GM23338 (cell line): ENCODE data around the gene DDX39A. TPM values are rescaled to one million over a fixed set of nuclear protein-coding genes. Genes with fewer than 3 reads are reported as not detected.

Source experiments
- ATAC-seq: fragments of 200-7000 bp; cut with Tn5 transposase; 3 replicates; pipeline ENCODE4 v1.9.1; 2020
- DNase-seq: peaks from one replicate; pipeline ENCODE4 v3.0.0-alpha.2; 2015; ENCODE audit warnings: low spot score
- H2AFZ ChIP-seq: fragments of 200-600 bp; sonication (generic); 2 replicates; pipeline ENCODE4 v1.8.0; 2016; ENCODE audit warnings: antibody characterized with exemption, mild to moderate bottlenecking, moderate library complexity
- H3F3A ChIP-seq: fragments of 200-600 bp; sonication (generic); replicated peaks from 2 replicates; pipeline ENCODE4 v1.8.0; 2017; ENCODE audit warnings: antibody characterized with exemption, mixed run types, low read depth
- H3K27ac ChIP-seq: fragments of 200-600 bp; sonication (generic); 2 replicates; pipeline ENCODE4 v1.6.1; 2016; ENCODE audit warnings: low read depth
- H3K27me3 ChIP-seq: fragments of 200-600 bp; sonication (generic); 2 replicates; pipeline ENCODE4 v1.8.0; 2016; ENCODE audit warnings: mild to moderate bottlenecking, mixed run types, moderate library complexity; ENCODE audit not compliant: insufficient read depth
- H3K36me3 ChIP-seq: fragments of 200-600 bp; sonication (generic); 2 replicates; pipeline ENCODE4 v1.8.0; 2016; ENCODE audit warnings: mild to moderate bottlenecking; ENCODE audit not compliant: insufficient read depth
- H3K4me1 ChIP-seq: fragments of 200-600 bp; sonication (generic); 2 replicates; pipeline ENCODE4 v1.8.0; 2016; ENCODE audit warnings: mild to moderate bottlenecking, moderate library complexity; ENCODE audit not compliant: insufficient read depth
- H3K4me2 ChIP-seq: fragments of 200-600 bp; sonication (generic); 2 replicates; pipeline ENCODE4 v1.7.1; 2017; ENCODE audit warnings: mixed run types
- H3K4me3 ChIP-seq: fragments of 200-600 bp; sonication (generic); 2 replicates; pipeline ENCODE4 v1.6.1; 2016; ENCODE audit warnings: mixed run types
- H3K79me2 ChIP-seq: fragments of 200-600 bp; sonication (generic); replicated peaks from 2 replicates; pipeline ENCODE4 v1.8.0; 2017; ENCODE audit warnings: mild to moderate bottlenecking; ENCODE audit not compliant: insufficient read depth
- H3K9me2 ChIP-seq: fragments of 200-600 bp; sonication (generic); 2 replicates; pipeline ENCODE4 v1.8.0; 2017; ENCODE audit not compliant: insufficient read depth
- H4K20me1 ChIP-seq: fragments of 200-600 bp; sonication (generic); replicated peaks from 2 replicates; pipeline ENCODE4 v1.8.0; 2017; ENCODE audit warnings: mild to moderate bottlenecking; ENCODE audit not compliant: insufficient read depth
- H3K27ac Mint-ChIP-seq: 2 replicates; pipeline ENCODE4 v1.8.0; 2020; ENCODE audit warnings: inconsistent platforms, mild to moderate bottlenecking, moderate library complexity, mixed read lengths
- H3K27me3 Mint-ChIP-seq: 3 replicates; pipeline ENCODE4 v1.8.0; 2022; ENCODE audit warnings: low read depth, mild to moderate bottlenecking, moderate library complexity, mixed read lengths, inconsistent platforms; ENCODE audit not compliant: insufficient read depth, poor library complexity
- H3K36me3 Mint-ChIP-seq: 3 replicates; pipeline ENCODE4 v1.8.0; 2021; ENCODE audit warnings: low read depth, mild to moderate bottlenecking, inconsistent platforms, moderate library complexity, mixed read lengths
- H3K4me1 Mint-ChIP-seq: 3 replicates; pipeline ENCODE4 v1.8.0; 2020; ENCODE audit warnings: mild to moderate bottlenecking, inconsistent platforms, mixed read lengths
- H3K4me3 Mint-ChIP-seq: 3 replicates; pipeline ENCODE4 v1.8.0; 2021; ENCODE audit warnings: moderate library complexity, mild to moderate bottlenecking, inconsistent platforms, mixed read lengths
- H3K9me3 Mint-ChIP-seq: 3 replicates; pipeline ENCODE4 v1.8.0; 2020; ENCODE audit warnings: moderate library complexity, mild to moderate bottlenecking, inconsistent platforms, mixed read lengths
- CREB1 ChIP-seq: fragments of 250-450 bp; sonication (Bioruptor Pico); IDR thresholded peaks from 2 replicates; pipeline ENCODE4 v1.5.0; 2020; ENCODE audit warnings: low read depth, mild to moderate bottlenecking, moderate library complexity
- EZH2phosphoT487 ChIP-seq: fragments of 200-600 bp; sonication (generic); IDR thresholded peaks from one replicate; pipeline ENCODE4 v1.8.1; 2018; ENCODE audit warnings: antibody characterized with exemption; ENCODE audit not compliant: unreplicated experiment
- JUNB ChIP-seq: IDR thresholded peaks from one replicate; pipeline ENCODE4 v1.6.1; 2016; ENCODE audit warnings: antibody characterized with exemption; ENCODE audit not compliant: unreplicated experiment
- STAT1 ChIP-seq: IDR thresholded peaks from one replicate; pipeline ENCODE4 v1.6.1; 2016; ENCODE audit warnings: antibody characterized with exemption; ENCODE audit not compliant: unreplicated experiment
- ZNF114 ChIP-seq: fragments of 250-450 bp; sonication (Bioruptor Pico); IDR thresholded peaks from 2 replicates; pipeline ENCODE4 v1.5.0; 2020; ENCODE audit warnings: mild to moderate bottlenecking, moderate library complexity
- ZNF331 ChIP-seq: fragments of 250-450 bp; sonication (Bioruptor Pico); IDR thresholded peaks from 2 replicates; pipeline ENCODE4 v1.5.0; 2020; ENCODE audit warnings: low read depth, mild to moderate bottlenecking, moderate library complexity
- polyA plus RNA-seq: library from polyadenylated mRNA; unstranded; fragments of >200 nt; fragmentation: Nextera tagmentation; extraction: Ambion mirVana; gene quantifications from 2 replicates; pipeline ENCODE4 v1.2.1, GENCODE V29; 2016
- total RNA-seq: library from RNA; depleted of rRNA; stranded (reverse); fragments of >200 nt; shearing (Covaris generic); gene quantifications from 2 replicates; pipeline ENCODE4 v1.2.3, GENCODE V29; 2014
- TF ChIP-seq, protein P1 (sequence below), 2 experiments: fragments of 200-600 bp in 1 of 2; sonication (generic) in 1 of 2; conservative IDR thresholded peaks; 2 replicates each; pipeline versions ENCODE4 v1.5.1 to v1.6.1; 2016 to 2017; ENCODE audit warnings: antibody characterized with exemption in 2 of 2, low read depth in 2 of 2, mild to moderate bottlenecking in 2 of 2, moderate library complexity in 1 of 2
- TF ChIP-seq, protein P2 (sequence below): IDR thresholded peaks from one replicate; pipeline ENCODE4 v1.6.1; 2018; ENCODE audit warnings: antibody characterized with exemption; ENCODE audit not compliant: unreplicated experiment

The DDX39A gene
- total and polyA plus RNA-seq, 2 experiments from 2014 or later = 195 to 196 TPM

DNA sequence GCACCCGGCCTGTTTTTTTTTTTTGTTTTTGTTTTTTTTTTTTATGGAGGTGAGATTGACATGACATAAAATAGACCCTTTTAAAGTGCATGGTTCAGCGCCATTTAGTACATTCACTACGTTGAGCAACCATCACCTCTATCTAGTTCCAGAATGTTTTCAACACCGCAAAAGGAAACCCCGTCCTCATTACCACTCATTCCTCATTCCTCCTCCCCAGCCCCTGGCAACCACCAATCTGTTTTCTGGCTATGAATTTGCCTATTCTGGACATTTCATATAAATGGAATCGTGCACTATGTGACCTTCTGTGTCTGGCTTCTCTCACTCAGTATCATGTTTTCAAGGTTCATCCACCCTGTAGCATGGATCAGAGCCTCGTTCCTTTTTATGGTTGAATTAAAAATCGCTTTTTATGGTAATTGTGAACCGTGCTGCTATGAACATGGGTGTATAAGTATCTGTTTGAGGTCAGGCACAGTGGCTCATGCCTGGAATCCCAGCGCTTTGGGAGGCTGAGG is 47.8 kb downstream of the DDX39A start:
- ATAC-seq (no peak), DNase-seq (no peak)
- no peaks in the 10 kb centered on the region for H3K79me2 ChIP-seq
- Mint-ChIP-seq H3K4me3 (no peak overlapping the region), H3K27me3 (peaks cover 15% of the 10 kb centered on the region), H3K9me3 (no peaks in the 10 kb centered on the region), H3K36me3 (no peaks in the 10 kb centered on the region), H3K4me1 (peaks cover 15% of the 10 kb centered on the region), H3K27ac (no peak overlapping the region)
- 0 out of 2 replicates have a peak, but pooled peaks cover 5% of the 10 kb centered on the region for H3K4me1 ChIP-seq
- no peak overlapping the region for H2AFZ ChIP-seq
- H3K4me2 ChIP-seq = no peak overlapping the region
- H3F3A ChIP-seq = 0 out of 2 replicates have a peak, but pooled peaks cover 5% of the 10 kb centered on the region
- no peak overlapping the region for H3K27ac ChIP-seq
- H3K4me3 ChIP-seq = no peak overlapping the region
- H4K20me1 ChIP-seq = no peaks in the 10 kb centered on the region
- TF ChIP-seq, protein P1, sequence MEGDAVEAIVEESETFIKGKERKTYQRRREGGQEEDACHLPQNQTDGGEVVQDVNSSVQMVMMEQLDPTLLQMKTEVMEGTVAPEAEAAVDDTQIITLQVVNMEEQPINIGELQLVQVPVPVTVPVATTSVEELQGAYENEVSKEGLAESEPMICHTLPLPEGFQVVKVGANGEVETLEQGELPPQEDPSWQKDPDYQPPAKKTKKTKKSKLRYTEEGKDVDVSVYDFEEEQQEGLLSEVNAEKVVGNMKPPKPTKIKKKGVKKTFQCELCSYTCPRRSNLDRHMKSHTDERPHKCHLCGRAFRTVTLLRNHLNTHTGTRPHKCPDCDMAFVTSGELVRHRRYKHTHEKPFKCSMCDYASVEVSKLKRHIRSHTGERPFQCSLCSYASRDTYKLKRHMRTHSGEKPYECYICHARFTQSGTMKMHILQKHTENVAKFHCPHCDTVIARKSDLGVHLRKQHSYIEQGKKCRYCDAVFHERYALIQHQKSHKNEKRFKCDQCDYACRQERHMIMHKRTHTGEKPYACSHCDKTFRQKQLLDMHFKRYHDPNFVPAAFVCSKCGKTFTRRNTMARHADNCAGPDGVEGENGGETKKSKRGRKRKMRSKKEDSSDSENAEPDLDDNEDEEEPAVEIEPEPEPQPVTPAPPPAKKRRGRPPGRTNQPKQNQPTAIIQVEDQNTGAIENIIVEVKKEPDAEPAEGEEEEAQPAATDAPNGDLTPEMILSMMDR (conservative IDR thresholded peaks at IDR 0.05; ENCODE audit: low read depth in 2 of 2) = no peak
- TF ChIP-seq EZH2phosphoT487 = no peak
- no peak for TF ChIP-seq ZNF114
- no peaks in the 10 kb centered on the region for H3K27me3 ChIP-seq
- no peaks in the 10 kb centered on the region for H3K36me3 ChIP-seq
- no peaks in the 10 kb centered on the region for H3K9me2 ChIP-seq

DNA sequence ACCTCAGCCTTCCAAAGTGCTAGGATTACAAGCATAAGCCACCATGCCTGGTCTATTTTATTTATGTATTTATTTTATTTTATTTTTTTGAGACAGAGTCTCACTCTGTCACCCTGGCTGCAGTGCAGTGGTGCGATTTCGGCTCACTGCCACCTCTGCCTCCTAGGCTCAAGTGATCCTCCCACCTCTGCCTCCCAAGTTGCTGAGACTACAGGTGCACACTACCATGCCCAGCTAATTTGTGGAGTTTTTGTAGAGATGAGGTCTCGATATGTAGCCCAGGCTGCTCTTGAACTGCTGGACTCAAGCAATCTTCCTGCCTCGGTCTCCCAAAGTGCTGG is 48.2 kb downstream of the DDX39A start:
- Histone ChIP-seq H3K4me2 (no peak overlapping the region), H3K27ac (no peak overlapping the region), H3K4me3 (no peak overlapping the region), H3K9me2 (no peaks in the 10 kb centered on the region), H3K79me2 (no peaks in the 10 kb centered on the region), H4K20me1 (no peaks in the 10 kb centered on the region), H3K4me1 (0 out of 2 replicates have a peak, but pooled peaks cover 5% of the 10 kb centered on the region), H3K36me3 (no peaks in the 10 kb centered on the region), H3F3A (0 out of 2 replicates have a peak, but pooled peaks cover 5% of the 10 kb centered on the region), H2AFZ (no peak overlapping the region), H3K27me3 (no peaks in the 10 kb centered on the region)
- no peak for ATAC-seq
- Mint-ChIP-seq H3K9me3 (no peaks in the 10 kb centered on the region), H3K36me3 (no peaks in the 10 kb centered on the region), H3K27me3 (peaks cover 15% of the 10 kb centered on the region), H3K4me1 (peaks cover 15% of the 10 kb centered on the region), H3K4me3 (no peak overlapping the region), H3K27ac (no peak overlapping the region)
- no peak for DNase-seq
- TF ChIP-seq ZNF331 (no peak), CREB1 (no peak), ZNF114 (no peak), EZH2phosphoT487 (no peak), JUNB (no peak), STAT1 (no peak)
- TF ChIP-seq, protein P2, sequence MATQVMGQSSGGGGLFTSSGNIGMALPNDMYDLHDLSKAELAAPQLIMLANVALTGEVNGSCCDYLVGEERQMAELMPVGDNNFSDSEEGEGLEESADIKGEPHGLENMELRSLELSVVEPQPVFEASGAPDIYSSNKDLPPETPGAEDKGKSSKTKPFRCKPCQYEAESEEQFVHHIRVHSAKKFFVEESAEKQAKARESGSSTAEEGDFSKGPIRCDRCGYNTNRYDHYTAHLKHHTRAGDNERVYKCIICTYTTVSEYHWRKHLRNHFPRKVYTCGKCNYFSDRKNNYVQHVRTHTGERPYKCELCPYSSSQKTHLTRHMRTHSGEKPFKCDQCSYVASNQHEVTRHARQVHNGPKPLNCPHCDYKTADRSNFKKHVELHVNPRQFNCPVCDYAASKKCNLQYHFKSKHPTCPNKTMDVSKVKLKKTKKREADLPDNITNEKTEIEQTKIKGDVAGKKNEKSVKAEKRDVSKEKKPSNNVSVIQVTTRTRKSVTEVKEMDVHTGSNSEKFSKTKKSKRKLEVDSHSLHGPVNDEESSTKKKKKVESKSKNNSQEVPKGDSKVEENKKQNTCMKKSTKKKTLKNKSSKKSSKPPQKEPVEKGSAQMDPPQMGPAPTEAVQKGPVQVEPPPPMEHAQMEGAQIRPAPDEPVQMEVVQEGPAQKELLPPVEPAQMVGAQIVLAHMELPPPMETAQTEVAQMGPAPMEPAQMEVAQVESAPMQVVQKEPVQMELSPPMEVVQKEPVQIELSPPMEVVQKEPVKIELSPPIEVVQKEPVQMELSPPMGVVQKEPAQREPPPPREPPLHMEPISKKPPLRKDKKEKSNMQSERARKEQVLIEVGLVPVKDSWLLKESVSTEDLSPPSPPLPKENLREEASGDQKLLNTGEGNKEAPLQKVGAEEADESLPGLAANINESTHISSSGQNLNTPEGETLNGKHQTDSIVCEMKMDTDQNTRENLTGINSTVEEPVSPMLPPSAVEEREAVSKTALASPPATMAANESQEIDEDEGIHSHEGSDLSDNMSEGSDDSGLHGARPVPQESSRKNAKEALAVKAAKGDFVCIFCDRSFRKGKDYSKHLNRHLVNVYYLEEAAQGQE = no peak
